Trophoblast cell (in vitro differentiated cells and primary cell): ENCODE measurements around the gene MESP1.

Experiments used
- DNase-seq, 2 donors: peaks; one replicate each; pipeline ENCODE4 v3.0.0-alpha.2; 2016
- H2AFZ ChIP-seq: 2 replicates; pipeline ENCODE4 v1.6.1; 2013; ENCODE audit warnings: low read length, moderate library complexity, mild to moderate bottlenecking; ENCODE audit not compliant: insufficient read depth, poor library complexity
- H2AK5ac ChIP-seq: 2 replicates; pipeline ENCODE4 v1.6.1; 2013; ENCODE audit warnings: mild to moderate bottlenecking, low read length
- H2BK120ac ChIP-seq: 2 replicates; pipeline ENCODE4 v1.6.1; 2013; ENCODE audit warnings: low read length, mild to moderate bottlenecking, moderate library complexity; ENCODE audit not compliant: insufficient read depth, poor library complexity
- H2BK12ac ChIP-seq: 2 replicates; pipeline ENCODE4 v1.6.1; 2013; ENCODE audit warnings: mild to moderate bottlenecking, low read length, moderate library complexity
- H2BK5ac ChIP-seq: 2 replicates; pipeline ENCODE4 v1.6.1; 2013; ENCODE audit warnings: low read length, low read depth, moderate library complexity, mild to moderate bottlenecking; ENCODE audit not compliant: poor library complexity
- H3K14ac ChIP-seq: 2 replicates; pipeline ENCODE4 v1.6.1; 2013; ENCODE audit warnings: mild to moderate bottlenecking, low read length
- H3K18ac ChIP-seq: 2 replicates; pipeline ENCODE4 v1.6.1; 2013; ENCODE audit warnings: mild to moderate bottlenecking, low read length
- H3K23ac ChIP-seq: 2 replicates; pipeline ENCODE4 v1.6.1; 2013; ENCODE audit warnings: low read length
- H3K27ac ChIP-seq: 2 replicates; pipeline ENCODE4 v1.5.1; 2013; ENCODE audit warnings: low read depth, mild to moderate bottlenecking, inconsistent platforms, low read length, moderate library complexity
- H3K27me3 ChIP-seq: 2 replicates; pipeline ENCODE4 v1.6.1; 2013; ENCODE audit warnings: inconsistent platforms, mild to moderate bottlenecking, low read length, moderate library complexity; ENCODE audit not compliant: insufficient read depth
- H3K36me3 ChIP-seq, 2 experiments: 1 replicate in 1 of 2; 2 replicates in 1 of 2; pipeline ENCODE4 v1.6.1; 2013; ENCODE audit warnings: low read length in 2 of 2, mild to moderate bottlenecking in 2 of 2, moderate library complexity in 1 of 2; ENCODE audit not compliant: insufficient read depth in 2 of 2, control insufficient read depth in 1 of 2
- H3K4ac ChIP-seq: 2 replicates; pipeline ENCODE4 v1.6.1; 2013; ENCODE audit warnings: low read depth, mild to moderate bottlenecking, low read length, moderate library complexity
- H3K4me1 ChIP-seq, 2 experiments: 1 replicate in 1 of 2; 2 replicates in 1 of 2; pipeline ENCODE4 v1.6.1; 2013; ENCODE audit warnings: low read length in 2 of 2, mild to moderate bottlenecking in 2 of 2, moderate library complexity in 1 of 2; ENCODE audit not compliant: insufficient read depth in 2 of 2, control insufficient read depth in 1 of 2
- H3K4me2 ChIP-seq: 2 replicates; pipeline ENCODE4 v1.6.1; 2013; ENCODE audit warnings: inconsistent platforms, mild to moderate bottlenecking, low read length, moderate library complexity
- H3K4me3 ChIP-seq: 2 replicates; pipeline ENCODE4 v1.5.1; 2013; ENCODE audit warnings: mild to moderate bottlenecking, low read depth, low read length, inconsistent platforms
- H3K79me1 ChIP-seq: one replicate; pipeline ENCODE4 v1.6.1; 2013; ENCODE audit warnings: low read length
- H3K79me2 ChIP-seq: 2 replicates; pipeline ENCODE4 v1.6.1; 2013; ENCODE audit warnings: low read length, mild to moderate bottlenecking; ENCODE audit not compliant: control insufficient read depth, insufficient read depth, poor library complexity
- H3K9ac ChIP-seq: 2 replicates; pipeline ENCODE4 v1.6.1; 2013; ENCODE audit warnings: mild to moderate bottlenecking, low read length
- H3K9me3 ChIP-seq: 2 replicates; pipeline ENCODE4 v1.6.1; 2013; ENCODE audit warnings: low read depth, mild to moderate bottlenecking, control low read depth, inconsistent platforms, low read length; ENCODE audit not compliant: insufficient read depth
- H4K12ac ChIP-seq: 2 replicates; pipeline ENCODE4 v1.6.1; 2013; ENCODE audit warnings: low read depth, mild to moderate bottlenecking, low read length, moderate library complexity
- H4K8ac ChIP-seq: 2 replicates; pipeline ENCODE4 v1.6.1; 2013; ENCODE audit warnings: low read depth, mild to moderate bottlenecking, low read length, moderate library complexity
- H4K91ac ChIP-seq: one replicate; pipeline ENCODE4 v1.6.1; 2013; ENCODE audit warnings: low read depth, mild to moderate bottlenecking, low read length, moderate library complexity
- WGBS: extraction: QIAGEN DNeasy Blood & Tissue Kit; methylation state at CpG from one replicate; pipeline ENCODE4 v1.1.7; 2013; ENCODE audit warnings: missing lambda C conversion rate; ENCODE audit not compliant: insufficient read length, insufficient coverage; ENCODE audit errors: extremely low coverage; 5-methylcytosine and 5-hydroxymethylcytosine counted together

Gene MESP1

DNA sequence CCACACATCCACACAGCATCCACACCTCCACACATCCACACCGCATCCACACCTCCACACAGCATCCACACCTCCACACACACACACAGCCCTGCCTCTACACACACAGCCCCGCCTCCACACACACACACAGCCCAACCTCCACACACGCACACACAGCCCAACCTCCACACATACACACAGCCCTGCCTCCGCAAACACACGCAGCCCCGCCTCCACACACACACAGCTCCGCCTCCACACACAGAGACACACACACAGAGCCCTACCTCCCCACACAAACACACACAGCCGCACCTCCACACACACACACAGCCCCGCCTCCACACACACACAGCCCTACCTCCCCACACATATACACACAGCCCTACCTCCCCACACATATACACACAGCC, 4.7 kb downstream of the MESP1 start:
- no peak overlapping the region for H3K14ac ChIP-seq
- no peak overlapping the region for H3K4ac ChIP-seq
- no peak overlapping the region for H3K23ac ChIP-seq
- no peak overlapping the region for H4K8ac ChIP-seq
- no peak overlapping the region for H2BK5ac ChIP-seq
- H3K9me3 ChIP-seq: peaks cover 7% of the 10 kb centered on the region
- H3K79me1 ChIP-seq: peaks cover 6% of the 10 kb centered on the region
- H3K27ac ChIP-seq: no peak overlapping the region
- H4K91ac ChIP-seq: no peak overlapping the region
- peaks cover 9 to 11% of the 10 kb centered on the region in 2 experiments for H3K4me1 ChIP-seq
- peaks cover 4% of the 10 kb centered on the region for H3K79me2 ChIP-seq
- H2BK120ac ChIP-seq: no peak overlapping the region
- peak overlapping the region; percentile 55 for H3K4me3 ChIP-seq
- DNase-seq: no peak
- no peak overlapping the region for H3K4me2 ChIP-seq
- H4K12ac ChIP-seq: no peak overlapping the region
- no peak overlapping the region for H2BK12ac ChIP-seq
- no peak overlapping the region for H2AFZ ChIP-seq
- H3K18ac ChIP-seq: no peak overlapping the region
- no peak overlapping the region for H2AK5ac ChIP-seq
- peaks cover 30% of the 10 kb centered on the region for H3K27me3 ChIP-seq
- no peak overlapping the region for H3K9ac ChIP-seq
- H3K36me3 ChIP-seq: no peaks in the 10 kb centered on the region
- no CpG with 5 or more reads among the region's 9 CpGs for WGBS

DNA sequence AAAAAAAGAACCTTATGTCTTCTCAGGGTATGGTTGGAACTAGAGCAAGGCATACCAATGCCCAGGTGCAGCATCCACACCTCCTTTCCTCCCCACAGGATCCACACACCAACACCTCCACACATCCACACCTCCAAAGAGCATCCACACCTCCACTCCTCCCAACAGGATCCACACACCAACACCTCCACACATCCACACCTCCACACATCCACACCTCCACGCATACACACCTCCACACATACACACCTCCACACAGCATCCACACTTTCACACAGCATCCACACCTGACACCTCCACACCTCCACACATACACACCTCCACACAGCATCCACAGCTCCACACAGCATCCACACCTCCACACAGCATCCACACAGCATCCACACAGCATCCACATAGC, 5.3 kb downstream of the MESP1 start:
- Histone ChIP-seq H3K4ac (no peak overlapping the region), H2AK5ac (no peak overlapping the region), H3K79me2 (no peaks in the 10 kb centered on the region), H4K8ac (no peak overlapping the region), H3K4me2 (no peak overlapping the region), H3K4me1 (peaks cover 5 to 6% of the 10 kb centered on the region in 2 experiments), H3K9ac (no peak overlapping the region), H3K36me3 (no peaks in the 10 kb centered on the region), H3K9me3 (peaks cover 7% of the 10 kb centered on the region), H3K18ac (no peak overlapping the region), H3K14ac (no peak overlapping the region), H2AFZ (no peak overlapping the region), H2BK120ac (no peak overlapping the region), H3K27ac (no peak overlapping the region), H3K27me3 (peaks cover 30% of the 10 kb centered on the region), H3K4me3 (peak overlapping the region; percentile 32), H4K12ac (no peak overlapping the region), H3K79me1 (no peaks in the 10 kb centered on the region), H3K23ac (no peak overlapping the region), H4K91ac (no peak overlapping the region), H2BK12ac (no peak overlapping the region), H2BK5ac (no peak overlapping the region)
- no CpG with 5 or more reads among the region's 1 CpG for WGBS
- no peak for DNase-seq

DNA sequence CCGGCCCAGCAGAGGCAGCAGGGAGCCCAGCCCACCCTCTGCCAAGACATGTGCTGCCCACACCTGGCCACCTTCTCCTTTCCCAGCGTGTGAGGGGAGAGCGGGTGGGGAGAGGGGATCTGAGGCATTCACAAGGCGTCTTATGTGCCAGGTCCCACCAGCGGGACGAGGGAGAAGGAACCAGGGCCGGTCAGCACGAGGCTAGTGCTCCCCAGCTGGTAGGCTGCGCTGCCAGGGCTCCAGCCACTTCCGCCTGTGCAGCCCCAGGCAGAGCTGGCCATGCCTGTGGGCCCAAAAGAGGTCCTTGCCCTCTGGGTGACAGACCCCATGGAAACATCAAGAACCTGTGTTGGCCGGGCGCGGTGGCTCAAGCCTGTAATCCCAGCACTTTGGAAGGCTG, 5.9 kb downstream of the MESP1 start:
- peaks cover 28% of the 10 kb centered on the region for H3K27me3 ChIP-seq
- no peaks in the 10 kb centered on the region for H3K79me1 ChIP-seq
- H2BK12ac ChIP-seq: no peak overlapping the region
- no peak overlapping the region for H2BK5ac ChIP-seq
- WGBS: no CpG with 5 or more reads among the region's 13 CpGs
- no peak overlapping the region for H3K9ac ChIP-seq
- no peak overlapping the region for H3K4me2 ChIP-seq
- H2BK120ac ChIP-seq: no peak overlapping the region
- no peak overlapping the region for H3K23ac ChIP-seq
- no peak overlapping the region for H2AFZ ChIP-seq
- no peak overlapping the region for H4K12ac ChIP-seq
- H2AK5ac ChIP-seq: no peak overlapping the region
- H3K36me3 ChIP-seq: no peaks in the 10 kb centered on the region
- peaks cover under 1 to 1% of the 10 kb centered on the region in 2 experiments for H3K4me1 ChIP-seq
- H3K79me2 ChIP-seq: no peaks in the 10 kb centered on the region
- H3K27ac ChIP-seq: no peak overlapping the region
- H3K4ac ChIP-seq: no peak overlapping the region
- H4K91ac ChIP-seq: no peak overlapping the region
- H3K18ac ChIP-seq: no peak overlapping the region
- peak overlapping the region; percentile 30 for H3K4me3 ChIP-seq
- no peak overlapping the region for H4K8ac ChIP-seq
- DNase-seq: no peak
- H3K9me3 ChIP-seq: peaks cover 7% of the 10 kb centered on the region
- no peak overlapping the region for H3K14ac ChIP-seq

DNA sequence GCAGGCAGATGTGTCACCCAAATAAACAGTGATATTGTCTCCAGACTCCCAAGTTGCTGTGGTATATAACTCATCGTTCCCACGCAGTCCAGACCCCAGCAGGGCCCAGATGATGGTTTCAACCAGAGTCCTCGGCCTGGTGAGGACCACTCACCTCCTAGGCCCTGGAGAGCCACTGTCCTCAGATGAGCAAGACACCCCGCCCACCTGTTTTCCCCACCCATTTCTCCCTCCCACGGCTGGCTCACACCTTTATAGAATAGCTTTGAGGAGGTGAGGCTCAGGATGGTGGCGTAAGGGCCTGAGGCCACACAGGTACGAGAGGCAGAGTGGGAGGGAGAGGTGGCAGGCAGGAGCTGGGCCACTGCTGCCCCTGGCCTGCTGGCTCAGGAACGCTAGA, 7.5 kb downstream of the MESP1 start:
- no peaks in the 10 kb centered on the region for H3K79me2 ChIP-seq
- no CpG with 5 or more reads among the region's 8 CpGs for WGBS
- no peak overlapping the region for H3K18ac ChIP-seq
- H3K14ac ChIP-seq: no peak overlapping the region
- no peak overlapping the region for H3K4ac ChIP-seq
- no peaks in the 10 kb centered on the region for H3K4me1 ChIP-seq
- no peaks in the 10 kb centered on the region for H3K79me1 ChIP-seq
- H4K12ac ChIP-seq: no peak overlapping the region
- peaks cover 7% of the 10 kb centered on the region for H3K9me3 ChIP-seq
- peaks cover 16% of the 10 kb centered on the region for H3K27me3 ChIP-seq
- no peak for DNase-seq
- H3K36me3 ChIP-seq: no peaks in the 10 kb centered on the region
- H3K27ac ChIP-seq: no peak overlapping the region
- no peak overlapping the region for H3K4me2 ChIP-seq
- H2BK120ac ChIP-seq: no peak overlapping the region
- no peak overlapping the region for H4K8ac ChIP-seq
- H3K9ac ChIP-seq: no peak overlapping the region
- no peak overlapping the region for H3K23ac ChIP-seq
- H3K4me3 ChIP-seq: no peak overlapping the region
- no peak overlapping the region for H2AFZ ChIP-seq
- no peak overlapping the region for H2BK5ac ChIP-seq
- no peak overlapping the region for H2BK12ac ChIP-seq
- H2AK5ac ChIP-seq: no peak overlapping the region
- no peak overlapping the region for H4K91ac ChIP-seq
